NB4 (cell line): ENCODE data around the gene LCMT1.

Source experiments
- DNase-seq: peaks from one replicate; pipeline ENCODE4 v3.0.0; 2010; ENCODE audit warnings: low read depth
- H3K4me3 ChIP-seq: one replicate; pipeline ENCODE4 v1.5.1; 2011; ENCODE audit warnings: mild to moderate bottlenecking, low read depth, low read length, moderate library complexity
- MYC ChIP-seq: IDR thresholded peaks from 2 replicates; pipeline ENCODE4 v1.6.1; 2011; ENCODE audit warnings: low read depth, low read length
- POLR2A ChIP-seq: IDR thresholded peaks from 2 replicates; pipeline ENCODE4 v1.6.1; 2011; ENCODE audit warnings: mild to moderate bottlenecking; ENCODE audit not compliant: insufficient read length; ENCODE audit errors: extremely low read depth
- TF ChIP-seq, protein P1 (sequence below): IDR thresholded peaks from one replicate; pipeline ENCODE4 v1.5.1; 2012; ENCODE audit warnings: low read depth, low read length
- TF ChIP-seq, protein P2 (sequence below): IDR thresholded peaks from 2 replicates; pipeline ENCODE4 v1.6.1; 2011; ENCODE audit warnings: low read depth, low read length

LCMT1 gene

DNA sequence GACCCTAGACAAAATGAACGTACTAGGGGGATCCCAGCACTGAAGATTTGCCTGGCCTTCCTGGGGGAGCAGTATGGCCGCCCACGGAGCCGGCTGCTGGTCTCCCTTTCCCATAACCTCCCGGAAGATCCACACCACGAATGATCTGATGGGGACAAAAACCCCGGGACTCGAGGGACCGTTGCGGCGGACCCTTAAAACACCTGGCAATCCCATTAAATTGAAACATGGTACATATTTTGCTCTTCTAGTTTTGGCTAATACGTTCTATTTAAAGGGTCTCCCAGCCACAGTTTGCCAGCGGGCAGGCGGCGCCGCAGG is 45.2 kb upstream of the LCMT1 start:
- H3K4me3 ChIP-seq, result no peak overlapping the region
- TF ChIP-seq, protein P1, sequence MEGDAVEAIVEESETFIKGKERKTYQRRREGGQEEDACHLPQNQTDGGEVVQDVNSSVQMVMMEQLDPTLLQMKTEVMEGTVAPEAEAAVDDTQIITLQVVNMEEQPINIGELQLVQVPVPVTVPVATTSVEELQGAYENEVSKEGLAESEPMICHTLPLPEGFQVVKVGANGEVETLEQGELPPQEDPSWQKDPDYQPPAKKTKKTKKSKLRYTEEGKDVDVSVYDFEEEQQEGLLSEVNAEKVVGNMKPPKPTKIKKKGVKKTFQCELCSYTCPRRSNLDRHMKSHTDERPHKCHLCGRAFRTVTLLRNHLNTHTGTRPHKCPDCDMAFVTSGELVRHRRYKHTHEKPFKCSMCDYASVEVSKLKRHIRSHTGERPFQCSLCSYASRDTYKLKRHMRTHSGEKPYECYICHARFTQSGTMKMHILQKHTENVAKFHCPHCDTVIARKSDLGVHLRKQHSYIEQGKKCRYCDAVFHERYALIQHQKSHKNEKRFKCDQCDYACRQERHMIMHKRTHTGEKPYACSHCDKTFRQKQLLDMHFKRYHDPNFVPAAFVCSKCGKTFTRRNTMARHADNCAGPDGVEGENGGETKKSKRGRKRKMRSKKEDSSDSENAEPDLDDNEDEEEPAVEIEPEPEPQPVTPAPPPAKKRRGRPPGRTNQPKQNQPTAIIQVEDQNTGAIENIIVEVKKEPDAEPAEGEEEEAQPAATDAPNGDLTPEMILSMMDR, result no peak
- no peak for TF ChIP-seq POLR2A
- no peak for TF ChIP-seq MYC
- TF ChIP-seq, protein P2, sequence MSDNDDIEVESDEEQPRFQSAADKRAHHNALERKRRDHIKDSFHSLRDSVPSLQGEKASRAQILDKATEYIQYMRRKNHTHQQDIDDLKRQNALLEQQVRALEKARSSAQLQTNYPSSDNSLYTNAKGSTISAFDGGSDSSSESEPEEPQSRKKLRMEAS, result no peak
- DNase-seq, result no peak

- TF ChIP-seq, protein P2, result 0 out of 2 replicates have a peak, but pooled peaks have one; percentile 36
- TF ChIP-seq POLR2A, result peak; percentile 91
- peak; percentile 26 for TF ChIP-seq MYC
- TF ChIP-seq, protein P1, result no peak
- DNase-seq, result peak; percentile 91
- H3K4me3 ChIP-seq, result peak overlapping the region; percentile 91
These were observed 44.6 kb upstream of the LCMT1 start for GRCh38 chr16:25066747-25067631.

GRCh38 chr16:25073854-25074253 is 37.7 kb upstream of the LCMT1 start:
- DNase-seq, result no peak
- no peak overlapping the region for H3K4me3 ChIP-seq
- TF ChIP-seq, protein P1, result no peak
- TF ChIP-seq, protein P2, result no peak
- no peak for TF ChIP-seq MYC
- no peak for TF ChIP-seq POLR2A

DNA sequence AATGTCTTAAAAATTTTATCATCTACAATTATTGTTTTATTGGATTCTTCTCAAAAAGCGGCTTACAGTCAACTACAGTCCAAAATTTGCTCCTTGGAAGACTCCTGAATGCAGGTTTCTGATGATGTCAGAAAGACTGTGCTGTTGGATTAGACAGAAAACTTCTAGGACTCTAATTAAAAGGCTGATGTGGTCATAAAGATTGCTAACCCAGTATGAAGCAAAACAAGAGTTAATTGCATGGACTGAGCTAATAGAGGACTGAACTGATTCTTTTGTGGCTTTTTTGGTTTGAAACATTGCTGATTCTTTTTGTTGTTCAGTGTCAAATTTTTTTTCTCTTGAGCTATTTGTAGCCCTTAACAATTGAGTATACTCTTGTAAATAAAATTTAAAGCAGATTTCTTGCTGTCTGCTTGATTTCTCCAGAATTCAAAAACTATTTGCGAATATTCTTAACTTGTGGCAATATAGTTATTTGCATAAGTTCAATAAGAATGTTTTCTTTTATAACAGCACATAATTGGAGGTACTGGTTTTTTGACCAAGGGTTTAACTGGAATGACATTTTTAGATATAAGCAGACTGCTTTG is 33.1 kb upstream of the LCMT1 start:
- H3K4me3 ChIP-seq, result no peak overlapping the region
- no peak for DNase-seq
- no peak for TF ChIP-seq POLR2A
- TF ChIP-seq, protein P2, result no peak
- TF ChIP-seq, protein P1, result no peak
- TF ChIP-seq MYC, result no peak

- H3K4me3 ChIP-seq, result no peak overlapping the region
- TF ChIP-seq, protein P1, result no peak
- TF ChIP-seq, protein P2, result no peak
- TF ChIP-seq POLR2A, result no peak
- TF ChIP-seq MYC, result no peak
- DNase-seq, result no peak
These were observed 31.7 kb upstream of the LCMT1 start for GRCh38 chr16:25079637-25080378.
